KMS-11 (cell line): ENCODE results near the gene ALG14.

Experiments
- H2AFZ ChIP-seq: fragments of 200-600 bp; sonication (generic); 2 replicates; pipeline ENCODE4 v1.6.1; 2016; ENCODE audit warnings: antibody characterized with exemption, mixed run types, low read depth
- H3K27ac ChIP-seq: fragments of 200-600 bp; sonication (generic); 2 replicates; pipeline ENCODE4 v1.6.1; 2016; ENCODE audit warnings: mild to moderate bottlenecking, mixed run types
- H3K27me3 ChIP-seq: fragments of 200-600 bp; sonication (generic); 2 replicates; pipeline ENCODE4 v1.6.1; 2017; ENCODE audit warnings: mild to moderate bottlenecking, low read depth, mixed run types, moderate library complexity; ENCODE audit not compliant: insufficient read depth
- H3K36me3 ChIP-seq: fragments of 200-600 bp; sonication (generic); 2 replicates; pipeline ENCODE4 v1.6.1; 2017; ENCODE audit warnings: mild to moderate bottlenecking, mixed run types; ENCODE audit not compliant: insufficient read depth
- H3K4me1 ChIP-seq: fragments of 200-600 bp; sonication (generic); 2 replicates; pipeline ENCODE4 v1.6.1; 2016; ENCODE audit warnings: mild to moderate bottlenecking, low read depth, mixed run types; ENCODE audit not compliant: poor library complexity, severe bottlenecking
- H3K4me2 ChIP-seq: fragments of 200-600 bp; sonication (generic); 2 replicates; pipeline ENCODE4 v1.7.0; 2016; ENCODE audit warnings: mild to moderate bottlenecking, mixed run types
- H3K4me3 ChIP-seq: fragments of 200-600 bp; sonication (generic); IDR thresholded peaks from 2 replicates; pipeline ENCODE4 v1.6.1; 2017; ENCODE audit warnings: low read depth, low read length, mixed read lengths; ENCODE audit not compliant: insufficient read depth
- H3K79me2 ChIP-seq: fragments of 200-600 bp; sonication (generic); 2 replicates; pipeline ENCODE4 v1.6.1; 2016; ENCODE audit warnings: low read depth, mixed run types; ENCODE audit not compliant: insufficient read depth
- H3K9ac ChIP-seq: fragments of 200-600 bp; sonication (generic); 2 replicates; pipeline ENCODE4 v1.6.1; 2016; ENCODE audit warnings: mild to moderate bottlenecking, mixed run types
- H4K20me1 ChIP-seq: fragments of 200-600 bp; sonication (generic); 2 replicates; pipeline ENCODE4 v1.6.1; 2016; ENCODE audit warnings: mild to moderate bottlenecking, mixed run types; ENCODE audit not compliant: insufficient read depth
- TF ChIP-seq, protein P1 (sequence below): fragments of 200-600 bp; sonication (generic); conservative IDR thresholded peaks from 2 replicates; pipeline ENCODE4 v1.6.1; 2017; ENCODE audit warnings: low read depth, mild to moderate bottlenecking, antibody characterized with exemption, low read length, moderate library complexity, mixed read lengths

ALG14 gene

DNA sequence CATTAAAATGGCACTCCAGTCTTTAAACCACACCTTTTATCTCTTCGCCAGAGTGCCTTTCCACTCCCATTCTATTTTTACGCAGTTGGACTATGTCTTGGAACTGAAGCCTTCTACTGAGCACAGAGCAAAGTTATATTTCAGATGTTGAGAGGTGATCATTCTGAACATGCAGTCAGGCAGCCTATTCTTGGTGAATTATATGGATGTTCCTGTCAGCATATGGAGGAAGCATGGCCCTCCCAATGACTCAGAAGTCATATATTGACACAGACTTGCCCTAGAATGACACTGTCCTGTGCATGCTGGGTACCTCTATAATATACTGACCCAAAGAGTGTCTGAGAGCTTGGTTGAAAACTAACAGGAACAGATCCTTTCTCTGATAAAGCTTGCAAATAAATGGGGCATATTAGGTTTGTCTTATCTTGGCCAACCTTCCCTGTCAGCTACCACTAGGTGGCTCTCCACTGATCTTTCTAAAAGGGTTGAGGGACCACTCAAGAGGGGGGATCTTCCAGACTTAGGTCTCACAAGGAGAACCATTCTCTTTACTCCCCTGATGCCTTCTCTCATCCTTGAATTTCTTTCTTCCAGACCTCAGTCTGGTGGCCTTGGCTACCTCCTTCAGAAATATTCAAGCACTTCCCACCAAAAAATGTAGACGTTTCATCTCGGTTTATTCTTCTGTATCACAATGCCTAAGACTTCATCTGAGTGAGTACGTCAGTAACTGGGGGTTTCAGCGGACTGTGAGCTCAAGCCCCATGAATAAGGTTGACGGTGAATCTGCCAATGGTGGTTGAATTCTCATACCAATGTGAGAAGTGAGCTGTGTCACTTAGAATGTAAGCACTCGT lies 11.8 kb upstream of the ALG14 start:
- H3K36me3 ChIP-seq: no peaks in the 10 kb centered on the region
- no peak overlapping the region for H3K27ac ChIP-seq
- no peaks in the 10 kb centered on the region for H3K79me2 ChIP-seq
- no peak overlapping the region for H2AFZ ChIP-seq
- no peak overlapping the region for H3K4me3 ChIP-seq
- no peaks in the 10 kb centered on the region for H3K4me1 ChIP-seq
- H4K20me1 ChIP-seq: no peaks in the 10 kb centered on the region
- TF ChIP-seq, protein P1, sequence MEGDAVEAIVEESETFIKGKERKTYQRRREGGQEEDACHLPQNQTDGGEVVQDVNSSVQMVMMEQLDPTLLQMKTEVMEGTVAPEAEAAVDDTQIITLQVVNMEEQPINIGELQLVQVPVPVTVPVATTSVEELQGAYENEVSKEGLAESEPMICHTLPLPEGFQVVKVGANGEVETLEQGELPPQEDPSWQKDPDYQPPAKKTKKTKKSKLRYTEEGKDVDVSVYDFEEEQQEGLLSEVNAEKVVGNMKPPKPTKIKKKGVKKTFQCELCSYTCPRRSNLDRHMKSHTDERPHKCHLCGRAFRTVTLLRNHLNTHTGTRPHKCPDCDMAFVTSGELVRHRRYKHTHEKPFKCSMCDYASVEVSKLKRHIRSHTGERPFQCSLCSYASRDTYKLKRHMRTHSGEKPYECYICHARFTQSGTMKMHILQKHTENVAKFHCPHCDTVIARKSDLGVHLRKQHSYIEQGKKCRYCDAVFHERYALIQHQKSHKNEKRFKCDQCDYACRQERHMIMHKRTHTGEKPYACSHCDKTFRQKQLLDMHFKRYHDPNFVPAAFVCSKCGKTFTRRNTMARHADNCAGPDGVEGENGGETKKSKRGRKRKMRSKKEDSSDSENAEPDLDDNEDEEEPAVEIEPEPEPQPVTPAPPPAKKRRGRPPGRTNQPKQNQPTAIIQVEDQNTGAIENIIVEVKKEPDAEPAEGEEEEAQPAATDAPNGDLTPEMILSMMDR: peak; percentile 58
- H3K4me2 ChIP-seq: no peak overlapping the region
- no peak overlapping the region for H3K9ac ChIP-seq
- H3K27me3 ChIP-seq: no peaks in the 10 kb centered on the region

DNA sequence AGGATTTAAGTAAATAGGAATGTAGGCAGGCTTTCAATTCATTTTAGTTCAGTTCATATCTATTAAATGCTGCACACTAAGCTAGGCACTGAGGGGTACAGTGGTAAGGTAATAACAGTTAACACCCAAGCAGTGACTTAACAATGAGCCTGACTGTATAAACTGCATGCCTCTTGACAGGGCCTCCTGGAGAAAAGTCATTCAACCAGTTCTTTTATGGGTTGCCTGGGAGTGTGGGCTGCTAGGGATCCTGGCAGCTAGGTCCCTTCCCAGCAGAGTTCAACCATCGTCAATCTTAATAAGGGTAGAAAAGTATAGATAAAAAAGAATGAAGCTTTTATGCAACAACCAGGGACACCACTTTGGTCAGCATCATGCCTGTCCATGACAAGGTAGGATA lies 8.1 kb upstream of the ALG14 start:
- Histone ChIP-seq H2AFZ (no peak overlapping the region), H3K27me3 (no peaks in the 10 kb centered on the region), H4K20me1 (no peaks in the 10 kb centered on the region), H3K4me3 (no peak overlapping the region), H3K79me2 (no peaks in the 10 kb centered on the region), H3K4me2 (no peak overlapping the region), H3K4me1 (no peaks in the 10 kb centered on the region), H3K36me3 (no peaks in the 10 kb centered on the region), H3K9ac (no peak overlapping the region), H3K27ac (no peak overlapping the region)
- TF ChIP-seq, protein P1: no peak

DNA sequence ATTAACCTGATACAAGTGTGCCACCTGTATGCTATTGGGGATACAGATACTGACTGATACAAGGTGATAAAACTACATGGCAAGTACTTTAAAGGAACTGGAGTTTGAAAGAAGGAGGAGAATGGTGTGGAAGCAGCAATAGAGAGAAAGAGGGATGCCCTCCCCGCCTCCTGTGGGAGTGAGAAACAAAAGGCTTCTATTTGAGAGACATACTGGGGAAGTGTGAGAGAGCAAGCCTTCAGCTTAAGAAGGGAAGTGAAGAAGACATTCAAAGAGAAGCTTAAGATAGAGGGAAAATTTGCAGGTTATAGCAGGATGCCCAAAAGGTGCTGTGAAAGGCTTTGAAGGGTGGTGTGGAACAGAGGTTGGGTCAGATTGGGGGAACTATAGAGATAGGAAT lies 7.7 kb upstream of the ALG14 start:
- H3K36me3 ChIP-seq: no peaks in the 10 kb centered on the region
- no peaks in the 10 kb centered on the region for H3K27me3 ChIP-seq
- H3K4me1 ChIP-seq: no peaks in the 10 kb centered on the region
- no peaks in the 10 kb centered on the region for H3K79me2 ChIP-seq
- H4K20me1 ChIP-seq: no peaks in the 10 kb centered on the region
- TF ChIP-seq, protein P1: no peak
- H3K27ac ChIP-seq: no peak overlapping the region
- no peak overlapping the region for H3K9ac ChIP-seq
- no peak overlapping the region for H3K4me2 ChIP-seq
- H3K4me3 ChIP-seq: no peak overlapping the region
- H2AFZ ChIP-seq: no peak overlapping the region

DNA sequence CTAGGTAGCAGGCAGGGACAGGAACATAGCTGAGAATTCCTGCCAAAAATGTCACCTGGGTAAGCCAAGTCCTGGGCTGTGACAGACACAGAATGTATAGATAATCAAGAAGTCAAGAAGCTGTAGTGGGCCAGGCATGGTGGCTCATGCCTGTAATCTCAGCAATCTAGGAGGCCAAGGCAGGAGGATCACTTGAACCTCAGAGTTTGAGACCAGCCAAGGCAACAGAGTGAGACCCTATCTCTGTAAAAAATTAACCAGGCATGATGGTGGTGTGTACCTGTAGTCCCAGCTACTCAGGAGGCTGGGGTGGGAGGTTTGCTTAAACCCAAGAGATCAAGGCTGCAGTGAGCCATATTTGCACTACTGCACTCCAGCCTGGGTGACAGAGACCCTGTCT lies 3.3 kb upstream of the ALG14 start:
- no peaks in the 10 kb centered on the region for H3K79me2 ChIP-seq
- H3K27ac ChIP-seq: no peak overlapping the region
- H4K20me1 ChIP-seq: no peaks in the 10 kb centered on the region
- no peaks in the 10 kb centered on the region for H3K27me3 ChIP-seq
- H3K9ac ChIP-seq: no peak overlapping the region
- H2AFZ ChIP-seq: no peak overlapping the region
- no peaks in the 10 kb centered on the region for H3K4me1 ChIP-seq
- TF ChIP-seq, protein P1: no peak
- H3K4me3 ChIP-seq: no peak overlapping the region
- H3K4me2 ChIP-seq: no peak overlapping the region
- H3K36me3 ChIP-seq: no peaks in the 10 kb centered on the region
